Epithelial cell of esophagus (primary cell): ENCODE measurements around the gene ELFN1.

Experiments used
- DNase-seq: peaks from one replicate; pipeline ENCODE4 v3.0.0; 2010; ENCODE audit warnings: low read depth
- H3K4me3 ChIP-seq: 2 replicates; pipeline ENCODE4 v1.5.1; 2011; ENCODE audit warnings: mild to moderate bottlenecking, low read length, control low read depth
- CTCF ChIP-seq: IDR thresholded peaks from 2 replicates; pipeline ENCODE4 v1.5.1; 2011; ENCODE audit warnings: low read depth, mild to moderate bottlenecking, low read length, control low read depth, inconsistent platforms; ENCODE audit not compliant: insufficient read depth; ENCODE audit errors: missing control alignments

The ELFN1 gene

DNA sequence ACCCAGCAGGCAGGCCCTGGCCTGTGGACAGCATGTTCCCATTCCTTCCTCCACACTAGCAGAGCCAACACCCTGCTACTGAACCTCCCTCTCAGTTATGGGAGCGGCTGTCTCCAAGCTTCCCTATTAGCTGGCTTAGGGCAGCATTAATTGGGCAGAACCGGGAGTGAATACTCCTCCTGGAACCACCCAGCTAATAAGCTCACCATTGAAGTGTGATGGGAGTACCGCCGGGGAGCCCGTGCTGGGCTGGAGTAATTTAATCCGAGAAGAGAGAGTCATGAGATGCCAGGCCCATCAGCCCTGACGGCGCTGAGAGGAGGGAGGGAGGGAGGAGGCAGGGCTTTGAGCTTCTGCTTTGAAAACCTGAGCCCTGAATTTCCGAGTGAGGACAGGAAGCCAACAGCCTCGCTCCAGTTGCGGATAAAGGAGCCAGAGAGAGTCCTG, 31.8 kb upstream of the ELFN1 start:
- no peak for TF ChIP-seq CTCF
- no peak overlapping the region for H3K4me3 ChIP-seq
- no peak for DNase-seq

- no peak overlapping the region for H3K4me3 ChIP-seq
- no peak for DNase-seq
- TF ChIP-seq CTCF = no peak
Observed at GRCh38 chr7:1639071-1639470, 31.0 kb upstream of the ELFN1 start.

DNA sequence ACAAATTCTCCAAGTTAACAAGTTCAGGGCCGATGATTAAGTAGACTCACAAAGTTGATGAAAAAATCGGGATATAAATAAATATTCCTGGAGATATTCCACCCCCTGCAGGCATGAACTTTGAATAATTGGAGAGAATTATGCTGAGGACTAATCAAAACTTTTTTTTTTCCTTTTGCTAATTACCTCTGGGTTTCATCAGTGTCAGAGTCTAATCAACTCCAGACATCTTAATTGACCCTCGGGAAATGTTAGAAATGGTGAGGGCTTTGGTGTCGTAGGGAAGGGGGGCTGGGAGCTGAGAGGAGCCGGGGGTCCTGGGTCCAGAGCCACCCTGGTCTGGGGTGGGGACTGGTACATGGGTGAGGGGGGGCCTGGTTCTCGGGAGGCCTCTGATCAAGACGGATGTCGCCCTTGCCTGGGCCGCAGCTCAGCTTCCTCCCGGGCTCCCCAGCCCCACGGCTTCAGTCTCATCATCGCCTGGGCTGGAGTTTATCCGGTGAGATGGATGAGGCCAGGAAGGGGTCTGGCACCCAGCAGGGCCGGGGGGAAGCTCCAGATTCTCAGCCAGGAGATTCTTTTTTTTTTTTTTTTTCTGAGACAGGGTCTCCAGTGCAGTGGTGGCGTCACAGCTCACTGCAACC, 30.4 kb upstream of the ELFN1 start:
- DNase-seq = no peak
- no peak for TF ChIP-seq CTCF
- H3K4me3 ChIP-seq = no peak overlapping the region

DNA sequence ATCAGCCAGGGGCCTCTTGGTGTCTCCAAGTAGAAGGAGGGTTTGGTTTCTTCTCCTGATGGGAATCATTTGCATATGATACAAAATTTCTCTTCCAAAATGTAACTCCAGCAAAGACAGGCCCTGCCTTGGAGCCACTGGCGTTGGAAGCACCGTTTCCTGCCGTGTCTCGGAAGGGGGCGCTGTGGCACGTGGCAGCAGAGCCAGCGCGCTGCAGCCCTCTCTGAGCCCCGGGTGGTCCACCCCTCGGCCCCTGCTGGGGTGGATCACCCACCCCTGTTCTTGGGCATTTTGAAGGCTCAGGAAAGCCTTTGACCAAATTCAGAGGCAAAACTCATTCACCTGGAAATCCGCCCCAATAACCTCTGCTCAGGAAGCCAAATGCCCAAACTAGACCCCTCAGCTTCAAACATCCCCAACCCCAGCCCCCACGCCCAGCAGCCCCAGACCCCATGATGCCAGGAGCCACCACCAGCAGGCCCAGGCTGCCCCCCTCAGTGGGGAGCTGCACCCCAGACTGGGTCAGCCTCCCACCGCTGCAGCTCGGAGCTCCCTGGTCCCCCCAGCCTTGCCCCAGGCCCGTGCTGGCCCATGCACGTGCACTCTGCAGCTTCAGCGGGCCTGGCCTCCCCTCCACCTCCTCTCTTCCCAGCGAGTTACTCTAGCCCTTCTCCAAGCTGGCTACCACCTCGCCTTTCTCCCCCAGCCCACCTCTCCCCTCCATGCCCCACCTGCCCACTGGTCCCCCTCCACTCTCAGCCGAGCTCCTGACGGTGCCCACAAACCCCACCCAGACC, 29.5 kb upstream of the ELFN1 start:
- no peak overlapping the region for H3K4me3 ChIP-seq
- peak; percentile 38 for TF ChIP-seq CTCF
- DNase-seq = peak; percentile 14

DNA sequence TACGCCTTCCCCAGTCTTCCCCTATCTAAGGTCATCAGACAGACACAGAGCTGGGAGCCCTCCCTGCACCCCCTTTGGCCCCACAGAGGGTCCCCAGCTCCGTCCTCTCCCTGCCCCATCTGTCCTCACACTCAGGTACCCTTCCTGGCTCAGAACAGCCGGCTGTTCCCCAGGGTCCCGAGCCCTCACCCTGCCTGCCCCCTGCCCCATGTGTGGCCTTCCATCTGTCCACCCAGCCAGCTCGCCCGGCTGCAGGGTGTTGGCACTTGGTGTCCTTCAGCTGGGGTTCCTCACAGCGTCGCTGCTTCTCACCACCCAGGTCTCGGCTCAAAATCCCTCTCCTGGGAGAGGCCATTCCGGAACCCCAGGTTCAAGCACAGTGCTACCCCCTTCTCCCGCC, 28.9 kb upstream of the ELFN1 start:
- H3K4me3 ChIP-seq = no peak overlapping the region
- no peak for TF ChIP-seq CTCF
- no peak for DNase-seq

DNA sequence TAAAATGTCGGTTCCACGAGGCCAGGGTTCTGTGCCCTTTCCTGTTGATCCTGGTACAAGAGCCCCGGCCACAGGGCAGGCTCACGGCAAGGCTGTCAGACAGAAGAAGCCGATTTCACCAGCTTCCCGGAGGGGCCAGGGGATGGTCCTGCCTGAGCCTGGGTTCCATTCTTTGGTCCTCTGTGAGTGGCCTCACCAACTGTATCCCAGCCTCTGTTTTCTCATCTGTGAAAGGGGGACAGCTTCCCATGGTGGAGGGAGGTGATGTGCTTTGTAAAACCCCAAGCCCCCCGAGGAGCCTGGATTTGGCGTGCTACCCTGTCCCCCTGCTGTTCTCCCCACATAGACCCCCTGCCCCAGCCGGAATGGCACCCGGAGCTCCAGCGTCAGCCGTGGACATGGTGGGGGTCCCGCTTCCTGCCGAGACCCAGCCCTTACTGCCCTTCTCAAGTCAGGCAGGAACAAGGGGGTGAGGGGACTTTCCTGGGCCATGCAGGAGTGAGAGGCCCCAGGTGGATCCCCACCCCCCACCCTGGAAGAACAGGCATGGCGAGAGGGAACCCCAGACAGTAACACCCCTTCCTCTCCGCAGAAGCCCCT, 28.3 kb upstream of the ELFN1 start:
- TF ChIP-seq CTCF = no peak
- no peak for DNase-seq
- H3K4me3 ChIP-seq = no peak overlapping the region

DNA sequence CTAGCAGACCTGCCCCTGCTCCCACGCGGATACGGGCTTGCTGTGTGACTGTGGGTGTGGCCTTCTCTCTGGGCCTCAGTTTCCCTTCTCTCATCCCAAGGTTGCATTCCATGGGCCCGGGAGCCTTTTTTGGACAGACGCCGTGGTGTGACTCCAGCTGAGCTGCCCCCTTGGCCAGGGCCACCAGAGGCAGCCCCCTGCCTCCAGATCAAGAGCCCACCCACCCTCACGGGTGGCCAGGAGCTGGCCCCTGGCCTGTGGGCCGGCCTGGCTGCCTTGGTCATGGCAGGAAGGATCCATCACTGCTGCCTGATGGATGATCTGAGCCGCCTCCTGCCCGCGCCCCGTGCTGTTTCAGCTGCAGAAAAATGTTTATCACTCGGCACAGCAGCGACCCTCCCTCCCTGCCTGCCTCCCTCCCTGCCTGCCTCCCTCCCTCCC, 27.8 kb upstream of the ELFN1 start:
- no peak for TF ChIP-seq CTCF
- H3K4me3 ChIP-seq = no peak overlapping the region
- DNase-seq = no peak
